ENCODE results near the gene TBCA.

DNA sequence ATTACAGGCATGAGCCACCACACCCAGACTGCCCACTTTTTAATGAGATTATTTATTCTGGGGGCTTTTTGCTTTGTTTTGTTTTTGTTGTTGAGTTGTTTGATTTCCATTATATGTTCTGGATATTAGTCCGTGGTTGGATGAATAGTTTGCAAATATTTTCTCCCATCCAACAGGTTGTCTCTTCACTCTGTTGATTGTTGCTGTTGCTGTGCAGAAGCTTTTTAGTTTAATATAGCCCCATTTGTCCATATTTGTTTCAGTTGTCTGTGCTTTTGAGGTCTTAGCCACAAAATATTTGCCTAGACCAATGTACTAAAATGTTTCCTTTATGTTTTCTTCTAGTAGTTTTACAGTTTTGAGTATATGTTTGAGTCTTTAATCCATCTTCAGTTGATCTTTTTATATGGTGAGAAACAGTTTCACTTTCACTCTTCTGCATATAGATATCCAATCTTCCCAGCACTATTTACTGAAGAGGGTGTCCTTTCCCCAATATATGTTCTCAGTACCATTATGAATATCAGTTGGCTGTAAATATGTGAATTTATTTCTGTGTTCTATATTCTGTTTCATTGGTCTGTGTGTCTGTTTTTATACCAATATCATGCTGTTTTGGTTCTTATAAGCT is 30.2 kb upstream of the TBCA start:
- TF ChIP-seq ZBTB21 (CRISPR knock-in tag; IDR thresholded peaks at IDR 0.05) (no peak), SALL2 (CRISPR knock-in tag; IDR thresholded peaks at IDR 0.05) (no peak), SMC3 (IDR thresholded peaks at IDR 0.05; ENCODE audit: low read length) (no peak), ATAD3A (CRISPR knock-in tag; IDR thresholded peaks at IDR 0.05) (no peak), TOPORS (CRISPR knock-in tag; IDR thresholded peaks at IDR 0.05) (no peak), LCORL (IDR thresholded peaks at IDR 0.05) (no peak), LCORL (CRISPR knock-in tag; IDR thresholded peaks at IDR 0.05) (no peak), NFKB2 (CRISPR knock-in tag; IDR thresholded peaks at IDR 0.05; ENCODE audit: borderline replicate concordance) (no peak), MYNN (CRISPR knock-in tag; IDR thresholded peaks at IDR 0.05; ENCODE audit: low read depth) (no peak), ASH2L (IDR thresholded peaks at IDR 0.05; ENCODE audit: insufficient read length, low read depth, low read length) (no peak), EP300 (IDR thresholded peaks at IDR 0.05; ENCODE audit: low read depth in 2 of 2, low read length in 2 of 2) (no peak), EP300 (CRISPR knock-in tag; IDR thresholded peaks at IDR 0.05; ENCODE audit: borderline replicate concordance) (no peak), KDM5A (IDR thresholded peaks at IDR 0.05; ENCODE audit: borderline replicate concordance, low read length) (no peak)
- TF ChIP-seq, protein P1, sequence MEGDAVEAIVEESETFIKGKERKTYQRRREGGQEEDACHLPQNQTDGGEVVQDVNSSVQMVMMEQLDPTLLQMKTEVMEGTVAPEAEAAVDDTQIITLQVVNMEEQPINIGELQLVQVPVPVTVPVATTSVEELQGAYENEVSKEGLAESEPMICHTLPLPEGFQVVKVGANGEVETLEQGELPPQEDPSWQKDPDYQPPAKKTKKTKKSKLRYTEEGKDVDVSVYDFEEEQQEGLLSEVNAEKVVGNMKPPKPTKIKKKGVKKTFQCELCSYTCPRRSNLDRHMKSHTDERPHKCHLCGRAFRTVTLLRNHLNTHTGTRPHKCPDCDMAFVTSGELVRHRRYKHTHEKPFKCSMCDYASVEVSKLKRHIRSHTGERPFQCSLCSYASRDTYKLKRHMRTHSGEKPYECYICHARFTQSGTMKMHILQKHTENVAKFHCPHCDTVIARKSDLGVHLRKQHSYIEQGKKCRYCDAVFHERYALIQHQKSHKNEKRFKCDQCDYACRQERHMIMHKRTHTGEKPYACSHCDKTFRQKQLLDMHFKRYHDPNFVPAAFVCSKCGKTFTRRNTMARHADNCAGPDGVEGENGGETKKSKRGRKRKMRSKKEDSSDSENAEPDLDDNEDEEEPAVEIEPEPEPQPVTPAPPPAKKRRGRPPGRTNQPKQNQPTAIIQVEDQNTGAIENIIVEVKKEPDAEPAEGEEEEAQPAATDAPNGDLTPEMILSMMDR (CRISPR knock-in tag; IDR thresholded peaks at IDR 0.05): no peak

Measured in HepG2 (cell line).